Activated CD8-positive, alpha-beta T cell treated with anti-CD3 and anti-CD28 coated beads for 36 hours (primary cell): ENCODE results near the gene ACAA2. TPM values are rescaled to one million over a fixed set of nuclear protein-coding genes. Genes with fewer than 3 reads are reported as not detected.
"Not testable (repeated sequence)": the region's sequence is repeated elsewhere in the genome, so short reads cannot be mapped to it uniquely, and the experiment has no call there.

ENCODE experiments used
- ATAC-seq: fragments of 200-7000 bp; cut with Tn5 transposase; one replicate; pipeline ENCODE4 v1.10.0; 2021; ENCODE audit warnings: mild to moderate bottlenecking, moderate library complexity
- CTCF ChIA-PET: fragments of 350-600 bp; sonication (Branson Sonifier 250); formaldehyde crosslinking; loops from one replicate; lab custom pipeline; 2021; ENCODE audit warnings: antibody characterized with exemption; lab: Charles Lee
- POLR2A ChIA-PET: fragments of 350-600 bp; sonication (Branson Sonifier 250); formaldehyde crosslinking; loops from one replicate; lab custom pipeline; 2021; ENCODE audit warnings: antibody characterized with exemption; lab: Charles Lee
- DNase-seq: peaks from one replicate; pipeline ENCODE4 v3.0.0-alpha.2; 2020
- H3K27ac Mint-ChIP-seq: one replicate; pipeline ENCODE4 v1.8.0; 2021; ENCODE audit warnings: mild to moderate bottlenecking, mixed read lengths
- H3K27me3 Mint-ChIP-seq: one replicate; pipeline ENCODE4 v1.8.0; 2021; ENCODE audit warnings: mixed read lengths
- H3K36me3 Mint-ChIP-seq: one replicate; pipeline ENCODE4 v1.8.0; 2021; ENCODE audit warnings: low read depth, mixed read lengths
- H3K4me1 Mint-ChIP-seq: one replicate; pipeline ENCODE4 v1.8.0; 2021; ENCODE audit warnings: low read depth, mixed read lengths
- H3K4me3 Mint-ChIP-seq: one replicate; pipeline ENCODE4 v1.8.0; 2021; ENCODE audit warnings: mild to moderate bottlenecking, moderate library complexity, mixed read lengths
- H3K9me3 Mint-ChIP-seq: one replicate; pipeline ENCODE4 v1.8.0; 2021; ENCODE audit warnings: mixed read lengths
- intact Hi-C: fragments of 100-400 bp; cut with micrococcal nuclease; formaldehyde crosslinking; loops from one replicate; pipeline ENCODE4 v1.10.0; 2022
- total RNA-seq, 2 experiments: library from RNA; stranded (reverse); gene quantifications; one replicate each; pipeline ENCODE4 v1.2.3, GENCODE V29; 2021
- TF ChIP-seq, protein P1 (sequence below): fragments of 200-600 bp; IDR thresholded peaks from one replicate; pipeline ENCODE4 v1.8.0; 2022; ENCODE audit warnings: antibody characterized with exemption, mild to moderate bottlenecking

Gene ACAA2
- total RNA-seq, 2 experiments from 2014 or later = 83.3 to 84.6 TPM

DNA sequence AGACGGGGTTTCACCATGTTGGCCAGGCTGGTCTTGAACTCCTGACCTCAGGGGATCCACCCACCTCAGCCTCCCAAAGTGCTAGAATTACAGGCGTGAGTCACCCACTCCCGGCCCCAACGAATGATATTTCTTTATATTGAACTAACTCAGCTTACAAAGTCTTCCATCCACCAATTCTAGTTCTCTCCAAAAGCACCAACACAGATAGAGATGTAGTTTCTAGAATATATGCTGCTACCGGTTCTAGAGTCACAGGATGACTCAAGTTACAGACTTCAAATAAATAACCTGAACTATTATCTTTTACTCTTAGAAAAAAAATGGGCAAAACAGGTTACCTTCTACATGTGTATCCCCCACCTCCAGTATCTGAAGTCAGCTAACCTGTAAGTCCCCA lies 9.2 kb downstream of the ACAA2 start:
- peaks cover 6% of the 10 kb centered on the region for H3K9me3 Mint-ChIP-seq
- ATAC-seq = peak; percentile 61
- no peak overlapping the region for H3K4me3 Mint-ChIP-seq
- DNase-seq = peak; percentile 31
- TF ChIP-seq, protein P1, sequence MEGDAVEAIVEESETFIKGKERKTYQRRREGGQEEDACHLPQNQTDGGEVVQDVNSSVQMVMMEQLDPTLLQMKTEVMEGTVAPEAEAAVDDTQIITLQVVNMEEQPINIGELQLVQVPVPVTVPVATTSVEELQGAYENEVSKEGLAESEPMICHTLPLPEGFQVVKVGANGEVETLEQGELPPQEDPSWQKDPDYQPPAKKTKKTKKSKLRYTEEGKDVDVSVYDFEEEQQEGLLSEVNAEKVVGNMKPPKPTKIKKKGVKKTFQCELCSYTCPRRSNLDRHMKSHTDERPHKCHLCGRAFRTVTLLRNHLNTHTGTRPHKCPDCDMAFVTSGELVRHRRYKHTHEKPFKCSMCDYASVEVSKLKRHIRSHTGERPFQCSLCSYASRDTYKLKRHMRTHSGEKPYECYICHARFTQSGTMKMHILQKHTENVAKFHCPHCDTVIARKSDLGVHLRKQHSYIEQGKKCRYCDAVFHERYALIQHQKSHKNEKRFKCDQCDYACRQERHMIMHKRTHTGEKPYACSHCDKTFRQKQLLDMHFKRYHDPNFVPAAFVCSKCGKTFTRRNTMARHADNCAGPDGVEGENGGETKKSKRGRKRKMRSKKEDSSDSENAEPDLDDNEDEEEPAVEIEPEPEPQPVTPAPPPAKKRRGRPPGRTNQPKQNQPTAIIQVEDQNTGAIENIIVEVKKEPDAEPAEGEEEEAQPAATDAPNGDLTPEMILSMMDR = no peak
- CTCF ChIA-PET = no interaction called here
- H3K4me1 Mint-ChIP-seq = peaks cover 20% of the 10 kb centered on the region
- no peaks in the 10 kb centered on the region for H3K27me3 Mint-ChIP-seq
- intact Hi-C loops = no loop called here
- no peak overlapping the region for H3K27ac Mint-ChIP-seq
- POLR2A ChIA-PET = interaction anchor here (1.3 kb wide), 1 partner anchor 16 kb away, joined by 6 read pairs; no protein-coding TSS in a partner anchor
- peaks cover 28% of the 10 kb centered on the region for H3K36me3 Mint-ChIP-seq

DNA sequence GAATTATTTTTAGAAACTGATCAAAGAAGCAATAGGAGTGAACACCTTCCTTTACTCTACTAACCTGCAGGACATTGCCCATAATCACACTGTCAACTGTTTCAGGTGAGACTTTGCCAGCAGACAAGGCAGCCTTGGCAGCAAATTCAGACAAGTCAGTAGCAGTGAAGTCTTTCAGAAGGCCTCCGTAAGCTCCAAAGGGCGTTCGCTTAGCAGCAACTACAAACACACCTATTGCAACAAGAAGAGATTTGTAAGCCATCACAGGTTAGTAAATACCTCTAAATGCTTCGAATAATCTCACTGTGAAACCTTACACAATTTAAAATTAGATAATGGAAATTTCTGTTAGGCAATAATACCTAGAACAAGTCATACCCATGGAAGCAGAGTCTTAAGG lies 10.7 kb downstream of the ACAA2 start:
- Mint-ChIP-seq H3K4me3 (no peak overlapping the region), H3K9me3 (no peaks in the 10 kb centered on the region), H3K27me3 (no peaks in the 10 kb centered on the region), H3K27ac (no peak overlapping the region), H3K4me1 (peaks cover 20% of the 10 kb centered on the region), H3K36me3 (peaks cover 29% of the 10 kb centered on the region)
- CTCF ChIA-PET = no interaction called here
- TF ChIP-seq, protein P1 = no peak
- DNase-seq (no peak), ATAC-seq (no peak)
- POLR2A ChIA-PET = no interaction called here
- intact Hi-C loops = no loop called here

DNA sequence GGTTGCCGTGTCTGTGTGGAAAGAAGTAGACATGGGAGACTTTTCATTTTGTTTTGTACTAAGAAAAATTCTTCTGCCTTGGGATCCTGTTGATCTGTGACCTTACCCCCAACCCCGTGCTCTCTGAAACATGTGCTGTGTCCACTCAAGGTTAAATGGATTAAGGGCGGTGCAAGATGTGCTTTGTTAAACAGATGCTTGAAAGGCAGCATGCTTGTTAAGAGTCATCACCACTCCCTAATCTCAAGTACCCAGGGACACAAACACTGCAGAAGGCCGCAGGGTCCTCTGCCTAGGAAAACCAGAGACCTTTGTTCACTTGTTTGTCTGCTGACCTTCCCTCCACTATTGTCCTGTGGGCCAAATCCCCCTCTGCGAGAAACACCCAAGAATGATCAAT lies 12.8 kb downstream of the ACAA2 start:
- H3K4me3 Mint-ChIP-seq, DNase-seq, ATAC-seq, POLR2A ChIA-PET, H3K27me3 Mint-ChIP-seq, H3K27ac Mint-ChIP-seq, intact Hi-C loops, H3K9me3 Mint-ChIP-seq, CTCF ChIA-PET: not testable (repeated sequence)
- H3K36me3 Mint-ChIP-seq = peaks cover 28% of the 10 kb centered on the region
- H3K4me1 Mint-ChIP-seq = peaks cover 31% of the 10 kb centered on the region

DNA sequence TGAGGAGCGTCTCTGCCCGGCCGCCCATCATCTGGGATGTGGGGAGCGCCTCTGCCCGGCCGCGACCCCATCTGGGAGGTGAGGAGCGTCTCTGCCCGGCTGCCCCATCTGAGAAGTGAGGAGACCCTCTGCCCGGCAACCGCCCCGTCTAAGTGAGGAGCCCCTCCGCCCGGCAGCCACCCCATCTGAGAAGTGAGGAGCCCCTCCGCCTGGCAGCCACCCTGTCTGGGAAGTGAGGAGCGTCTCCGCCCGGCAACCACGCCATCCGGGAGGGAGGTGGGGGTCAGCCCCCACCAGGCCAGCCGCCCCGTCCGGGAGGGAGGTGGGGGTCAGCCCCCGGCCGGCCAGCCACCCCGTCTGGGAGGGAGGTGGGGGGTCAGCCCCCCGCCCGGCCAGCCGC lies 13.5 kb downstream of the ACAA2 start:
- peaks cover 29% of the 10 kb centered on the region for H3K36me3 Mint-ChIP-seq
- DNase-seq, intact Hi-C loops: not testable (repeated sequence)

DNA sequence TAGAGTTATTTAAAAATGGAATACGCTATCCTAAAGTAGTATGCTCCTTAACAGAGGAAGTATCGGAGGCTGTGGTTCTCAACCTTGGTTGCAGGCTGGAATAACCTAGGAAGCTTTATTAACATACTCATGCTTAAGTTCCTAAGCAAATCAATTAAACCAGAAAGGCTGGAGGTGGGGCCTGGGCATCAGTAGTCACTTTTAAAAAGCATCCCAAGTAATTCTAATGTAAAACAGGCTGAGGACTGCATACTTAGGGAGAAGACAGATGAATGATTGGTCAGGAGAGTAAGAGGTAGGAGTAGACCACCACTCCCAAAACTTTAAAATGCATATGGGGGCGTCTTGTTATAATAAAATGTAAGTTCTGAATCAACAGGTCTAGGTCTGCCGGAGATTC lies 15.3 kb downstream of the ACAA2 start:
- H3K27me3 Mint-ChIP-seq = no peaks in the 10 kb centered on the region
- ATAC-seq (no peak), DNase-seq (no peak)
- no peak overlapping the region for H3K4me3 Mint-ChIP-seq
- POLR2A ChIA-PET = no interaction called here
- TF ChIP-seq, protein P1 = no peak
- H3K36me3 Mint-ChIP-seq = peaks cover 36% of the 10 kb centered on the region
- intact Hi-C loops = no loop called here
- CTCF ChIA-PET = interaction anchor here (1.3 kb wide), 1 partner anchor 9 kb away, joined by 3 read pairs; no protein-coding TSS in a partner anchor
- H3K27ac Mint-ChIP-seq = no peak overlapping the region
- H3K4me1 Mint-ChIP-seq = peaks cover 16% of the 10 kb centered on the region
- no peaks in the 10 kb centered on the region for H3K9me3 Mint-ChIP-seq

More for the DNA sequence above, 13.5 kb downstream of the ACAA2 start:
- H3K27ac Mint-ChIP-seq, CTCF ChIA-PET, H3K27me3 Mint-ChIP-seq, POLR2A ChIA-PET, H3K9me3 Mint-ChIP-seq, H3K4me3 Mint-ChIP-seq, ATAC-seq: not testable (repeated sequence)
- peaks cover 30% of the 10 kb centered on the region for H3K4me1 Mint-ChIP-seq

DNA sequence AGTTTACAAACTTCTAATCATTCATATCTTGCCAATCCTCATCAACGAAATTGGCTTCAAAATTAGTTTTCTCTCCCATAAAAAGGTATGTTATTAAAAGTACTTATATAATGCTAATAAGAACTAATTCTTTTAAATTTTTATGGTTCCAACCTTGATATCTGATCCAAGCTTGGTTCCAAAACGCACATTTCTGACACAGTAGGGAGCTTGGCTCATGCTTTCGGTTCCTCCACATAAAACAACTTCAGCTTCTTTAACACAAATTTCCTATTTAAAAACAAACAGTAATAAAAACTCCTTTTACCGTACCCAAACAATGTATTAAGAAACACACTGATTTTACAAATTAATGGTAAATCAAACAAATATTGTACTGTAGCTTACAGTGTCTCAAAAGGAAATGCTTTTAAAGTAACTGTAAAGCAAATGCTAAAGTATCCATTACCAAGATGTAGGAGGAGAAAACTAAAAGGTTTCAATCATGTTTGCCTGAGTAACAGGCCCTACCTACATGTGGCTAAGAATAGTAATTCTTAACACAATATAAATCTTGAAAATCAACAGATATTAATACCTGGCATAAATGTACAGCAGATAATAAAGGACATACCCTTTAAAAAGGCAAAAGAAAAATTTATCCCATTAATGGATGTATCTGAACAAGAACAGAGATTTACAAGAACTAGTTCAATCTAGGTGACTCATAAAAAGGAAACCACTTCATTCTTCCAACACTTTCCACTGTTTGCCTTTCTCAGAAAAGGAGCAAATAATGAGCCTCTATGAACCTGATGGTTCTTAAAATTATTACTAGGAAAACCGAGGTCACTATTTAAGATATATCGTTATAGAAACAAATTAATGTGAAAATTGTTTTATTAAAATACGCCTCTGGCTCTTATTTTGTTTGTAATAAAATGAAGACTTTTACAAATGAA lies 17.5 kb downstream of the ACAA2 start:
- Mint-ChIP-seq H3K9me3 (no peaks in the 10 kb centered on the region), H3K27me3 (no peaks in the 10 kb centered on the region), H3K27ac (peak overlapping the region; percentile 74), H3K36me3 (peaks cover 41% of the 10 kb centered on the region), H3K4me1 (peaks cover 16% of the 10 kb centered on the region), H3K4me3 (no peak overlapping the region)
- ATAC-seq (no peak), DNase-seq (no peak)
- ChIA-PET CTCF (no interaction called here), POLR2A (interaction anchor here (0.6 kb wide), 1 partner anchor 115 kb away, joined by 4 read pairs; no protein-coding TSS in a partner anchor)
- TF ChIP-seq, protein P1 = no peak
- intact Hi-C loops = no loop called here
